Stimulated activated effector memory CD8-positive, alpha-beta T cell treated with anti-CD3 and anti-CD28 coated beads, Interleukin-12 subunit alpha, Interleukin-12 subunit beta, amount 100 ng/mL, for 72 hours (primary cell): ENCODE measurements around the gene LAPTM5.
"Not testable (repeated sequence)": the region's sequence is repeated elsewhere in the genome, so short reads cannot be mapped to it uniquely, and the experiment has no call there.

Source experiments
- ATAC-seq: fragments of 150-1000 bp; cut with Tn5 transposase; 2 replicates; pipeline ENCODE4 v1.10.0; 2021
- DNase-seq, 2 donors: peaks; one replicate each; pipeline ENCODE4 v3.0.0; 2021 to 2022; ENCODE audit warnings: low spot score in 2 of 2
- H3K27ac Mint-ChIP-seq: one replicate; pipeline ENCODE4 v1.8.0; 2022; ENCODE audit warnings: mild to moderate bottlenecking, mixed read lengths
- H3K36me3 Mint-ChIP-seq: one replicate; pipeline ENCODE4 v1.8.0; 2022; ENCODE audit warnings: mild to moderate bottlenecking, mixed read lengths
- H3K4me1 Mint-ChIP-seq: one replicate; pipeline ENCODE4 v1.8.0; 2022; ENCODE audit warnings: mixed read lengths
- H3K4me3 Mint-ChIP-seq: one replicate; pipeline ENCODE4 v1.8.0; 2022; ENCODE audit warnings: mild to moderate bottlenecking, mixed read lengths
- H3K9me3 Mint-ChIP-seq: one replicate; pipeline ENCODE4 v1.8.0; 2022; ENCODE audit warnings: mixed read lengths

The LAPTM5 gene

GRCh38 chr1:30768159-30768829 is 10.7 kb upstream of the LAPTM5 start:
- ATAC-seq (no peak), DNase-seq (no peak)
- Mint-ChIP-seq H3K9me3 (no peaks in the 10 kb centered on the region), H3K36me3 (peaks cover 5% of the 10 kb centered on the region), H3K4me3 (no peak overlapping the region), H3K4me1 (peaks cover 15% of the 10 kb centered on the region), H3K27ac (peak overlapping the region; percentile 70)

DNA sequence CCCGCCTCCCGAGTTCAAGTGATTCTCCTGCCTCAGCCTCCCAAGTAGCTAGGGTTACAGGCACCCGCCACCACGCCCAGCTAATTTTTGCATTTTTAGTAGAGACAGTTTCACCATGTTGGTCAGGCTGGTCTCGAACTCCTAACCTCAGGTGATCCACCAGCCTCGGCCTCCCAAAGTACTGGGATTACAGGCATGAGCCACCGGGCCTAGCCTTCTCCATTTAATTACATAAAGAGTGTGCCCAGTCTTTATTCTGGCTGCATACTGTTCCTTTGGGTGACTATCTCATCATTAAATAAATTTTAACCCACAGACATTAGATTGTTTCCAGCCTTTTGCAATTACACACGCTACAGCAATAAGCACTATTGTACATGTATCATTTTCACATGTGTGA is 9.4 kb upstream of the LAPTM5 start:
- H3K27ac Mint-ChIP-seq, H3K9me3 Mint-ChIP-seq, H3K4me3 Mint-ChIP-seq, ATAC-seq, DNase-seq, H3K36me3 Mint-ChIP-seq: not testable (repeated sequence)
- H3K4me1 Mint-ChIP-seq, result peaks cover 28% of the 10 kb centered on the region

DNA sequence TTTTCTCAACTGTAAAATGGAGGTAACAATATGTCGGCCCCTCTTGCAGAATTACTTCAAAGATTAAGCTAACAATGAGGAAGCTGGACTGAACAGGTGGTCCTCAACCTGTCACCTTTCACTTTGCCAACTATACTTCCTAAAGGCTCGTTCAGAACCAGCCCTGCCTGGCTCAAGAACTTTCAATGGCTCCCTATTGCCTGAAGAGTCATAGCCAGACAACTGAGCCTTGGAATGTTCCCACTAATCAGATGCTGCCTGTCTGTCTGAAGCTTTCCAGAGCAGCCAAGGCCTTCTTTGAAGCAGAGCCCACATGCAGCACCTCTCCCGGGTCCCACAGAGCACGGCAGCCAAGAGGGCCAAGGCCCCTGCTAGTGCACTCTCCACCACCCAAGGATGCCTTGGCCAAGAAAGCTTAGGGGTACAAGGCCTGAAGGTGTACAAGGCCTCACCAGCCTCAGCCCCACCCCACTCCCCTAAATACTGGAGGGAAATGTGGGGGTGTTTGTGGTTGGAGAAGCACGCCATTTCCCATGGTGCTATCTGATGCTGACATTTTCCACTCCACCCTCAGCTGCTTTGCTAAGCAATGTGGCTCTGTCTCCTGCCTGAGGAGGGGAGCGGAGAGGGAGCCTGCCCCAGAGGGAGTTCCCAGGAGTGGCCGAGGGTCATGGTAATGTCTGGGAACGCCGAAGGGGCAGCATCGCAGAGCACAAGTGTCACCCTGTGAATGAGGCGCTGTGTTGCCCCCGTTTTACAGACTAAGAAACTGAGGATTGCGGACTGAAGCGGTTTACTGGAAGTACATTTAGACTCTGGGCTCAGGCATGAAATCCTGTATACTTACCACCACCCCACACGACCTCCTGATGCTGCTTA is 8.2 kb upstream of the LAPTM5 start:
- Mint-ChIP-seq H3K4me3 (no peak overlapping the region), H3K36me3 (peaks cover 5% of the 10 kb centered on the region), H3K27ac (peak overlapping the region; percentile 76), H3K9me3 (no peaks in the 10 kb centered on the region), H3K4me1 (peaks cover 35% of the 10 kb centered on the region)
- peak; percentile 33 for ATAC-seq
- no peak for DNase-seq

DNA sequence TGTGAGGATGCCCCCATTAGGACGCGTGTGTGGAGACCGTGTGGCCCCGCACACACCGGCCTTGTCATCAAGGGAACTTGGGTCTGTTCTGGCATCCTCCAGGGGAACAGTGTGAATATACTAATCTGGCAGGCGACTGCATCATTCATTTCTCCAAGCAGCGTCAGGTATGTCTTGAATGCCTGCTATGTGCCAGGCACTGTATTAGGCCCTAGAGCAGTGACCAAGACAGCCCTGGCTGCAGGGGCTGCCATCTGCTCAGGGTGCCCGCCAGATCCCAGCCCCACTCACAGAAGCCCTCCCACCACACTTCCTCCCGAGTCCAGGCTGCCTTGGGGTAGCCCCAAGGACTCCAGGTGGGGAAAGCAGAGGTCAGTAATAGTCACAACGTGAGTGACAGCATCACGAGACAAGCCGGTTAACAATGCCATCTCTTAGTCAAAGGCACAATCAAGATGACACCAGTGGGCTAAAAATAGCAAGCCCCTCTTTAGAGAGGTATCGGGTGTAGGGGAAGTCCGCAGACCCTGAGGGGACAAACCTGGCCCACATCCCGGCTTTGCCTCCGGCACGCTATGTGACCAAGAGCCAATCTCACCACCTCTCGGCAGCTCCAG is 7.5 kb upstream of the LAPTM5 start:
- Mint-ChIP-seq H3K9me3 (no peaks in the 10 kb centered on the region), H3K4me3 (no peak overlapping the region), H3K27ac (peak overlapping the region; percentile 76), H3K4me1 (peaks cover 43% of the 10 kb centered on the region), H3K36me3 (peaks cover 5% of the 10 kb centered on the region)
- DNase-seq, result no peak
- peak; percentile 25 for ATAC-seq

DNA sequence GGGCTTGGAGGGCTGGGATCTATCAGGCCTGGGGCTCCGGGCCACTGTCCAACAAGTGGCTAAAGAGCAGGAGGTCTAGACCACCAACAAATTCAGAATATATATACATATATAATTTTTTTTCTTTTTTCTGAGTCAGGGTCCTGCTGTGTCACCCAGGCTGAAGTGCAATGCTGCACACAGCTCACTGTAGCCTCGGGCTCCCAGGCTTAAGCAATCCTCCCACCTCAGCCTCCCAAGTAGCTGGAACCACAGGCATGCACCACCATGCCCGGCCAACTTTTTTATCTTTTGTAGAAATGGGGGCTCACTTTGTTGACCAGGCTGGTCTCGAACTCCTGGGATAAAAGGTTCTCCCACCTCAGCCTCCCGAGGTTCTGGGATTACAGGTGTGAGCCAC is 6.8 kb upstream of the LAPTM5 start:
- Mint-ChIP-seq H3K4me1 (peaks cover 49% of the 10 kb centered on the region), H3K36me3 (peaks cover 5% of the 10 kb centered on the region), H3K27ac (peak overlapping the region; percentile 14), H3K9me3 (no peaks in the 10 kb centered on the region), H3K4me3 (no peak overlapping the region)
- DNase-seq (no peak), ATAC-seq (no peak)

DNA sequence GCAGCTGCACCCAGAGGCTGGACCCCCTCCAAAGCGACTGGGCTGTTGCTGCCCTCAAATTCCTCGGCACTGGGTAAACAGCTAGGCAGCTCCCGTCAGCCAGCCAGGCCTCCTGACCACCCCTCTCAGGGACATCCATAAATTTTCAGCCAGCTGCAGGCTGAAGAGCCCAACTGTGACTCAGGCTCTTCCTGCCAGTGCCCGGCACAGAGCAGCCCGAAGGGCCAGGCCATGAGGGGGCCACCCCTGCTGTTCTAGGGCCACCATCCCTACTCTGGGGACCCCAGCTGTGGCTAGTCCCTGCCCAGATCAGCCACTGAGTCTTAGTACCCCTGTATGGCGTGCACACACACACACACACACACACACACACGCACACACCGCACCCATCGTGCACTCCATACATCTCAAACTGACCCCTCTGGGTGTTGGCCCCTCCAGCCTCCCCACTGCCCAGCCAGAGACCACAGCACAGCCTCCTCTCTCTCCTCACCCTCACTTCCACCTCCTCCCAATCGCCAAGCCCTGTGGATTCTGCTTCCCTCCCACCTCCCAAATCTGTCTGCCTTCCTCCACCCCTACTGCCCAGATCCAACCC is 6.2 kb upstream of the LAPTM5 start:
- no peak for DNase-seq

DNA sequence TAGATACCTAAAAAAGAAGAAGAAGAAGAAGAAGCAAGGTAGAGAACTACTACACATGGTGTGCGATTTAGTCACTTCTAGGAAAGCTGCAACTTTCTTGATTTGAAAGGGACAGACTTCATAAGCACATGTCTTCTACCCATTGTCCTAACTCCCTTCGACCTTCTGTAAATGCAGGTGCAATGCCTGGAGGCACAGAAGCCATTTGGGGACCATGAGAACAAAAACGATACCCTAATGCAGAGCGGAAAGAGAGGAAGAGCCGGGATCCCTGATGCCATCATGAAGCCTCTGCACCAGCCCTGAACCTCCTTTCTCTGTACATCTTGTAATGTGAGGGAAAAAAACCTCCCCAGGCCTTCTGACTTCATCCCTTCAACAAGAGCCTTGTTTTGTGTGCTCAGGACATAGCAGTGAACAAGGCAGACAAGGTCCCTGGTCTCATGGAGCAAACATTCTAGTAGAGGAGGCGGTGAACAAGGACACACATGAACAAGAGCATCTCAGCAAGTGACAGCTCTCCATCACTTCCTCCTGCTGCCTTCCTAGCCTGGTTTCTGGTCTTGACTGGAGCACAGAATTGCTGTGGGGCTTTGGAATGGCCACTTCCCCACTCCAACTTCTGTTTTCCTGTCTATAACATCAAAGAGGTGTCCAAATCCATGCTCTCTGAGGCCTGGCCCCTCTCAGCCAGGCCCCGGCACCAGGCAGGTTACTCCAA is 5.5 kb upstream of the LAPTM5 start:
- H3K27ac Mint-ChIP-seq, result peak overlapping the region; percentile 66
- ATAC-seq, result no peak
- H3K9me3 Mint-ChIP-seq, result no peaks in the 10 kb centered on the region
- no peak for DNase-seq
- H3K4me1 Mint-ChIP-seq, result peaks cover 62% of the 10 kb centered on the region
- H3K36me3 Mint-ChIP-seq, result peaks cover 4% of the 10 kb centered on the region
- H3K4me3 Mint-ChIP-seq, result no peak overlapping the region

More for the DNA sequence above, 6.2 kb upstream of the LAPTM5 start:
- Mint-ChIP-seq H3K36me3 (peaks cover 2% of the 10 kb centered on the region), H3K27ac (peak overlapping the region; percentile 66), H3K4me1 (peaks cover 56% of the 10 kb centered on the region), H3K9me3 (no peaks in the 10 kb centered on the region), H3K4me3 (no peak overlapping the region)
- ATAC-seq, result no peak

GRCh38 chr1:30762152-30762929 is 4.8 kb upstream of the LAPTM5 start:
- Mint-ChIP-seq H3K9me3 (no peaks in the 10 kb centered on the region), H3K4me1 (peaks cover 68% of the 10 kb centered on the region), H3K4me3 (no peak overlapping the region), H3K36me3 (peaks cover 8% of the 10 kb centered on the region), H3K27ac (peak overlapping the region; percentile 66)
- no peak for DNase-seq
- ATAC-seq, result no peak

GRCh38 chr1:30761381-30762151 is 4.0 kb upstream of the LAPTM5 start:
- peaks cover 75% of the 10 kb centered on the region for H3K4me1 Mint-ChIP-seq
- no peaks in the 10 kb centered on the region for H3K9me3 Mint-ChIP-seq
- H3K4me3 Mint-ChIP-seq, result peak overlapping the region; percentile 99
- peak overlapping the region; percentile 17 for H3K27ac Mint-ChIP-seq
- ATAC-seq, result no peak
- DNase-seq, result no peak
- peaks cover 15% of the 10 kb centered on the region for H3K36me3 Mint-ChIP-seq

DNA sequence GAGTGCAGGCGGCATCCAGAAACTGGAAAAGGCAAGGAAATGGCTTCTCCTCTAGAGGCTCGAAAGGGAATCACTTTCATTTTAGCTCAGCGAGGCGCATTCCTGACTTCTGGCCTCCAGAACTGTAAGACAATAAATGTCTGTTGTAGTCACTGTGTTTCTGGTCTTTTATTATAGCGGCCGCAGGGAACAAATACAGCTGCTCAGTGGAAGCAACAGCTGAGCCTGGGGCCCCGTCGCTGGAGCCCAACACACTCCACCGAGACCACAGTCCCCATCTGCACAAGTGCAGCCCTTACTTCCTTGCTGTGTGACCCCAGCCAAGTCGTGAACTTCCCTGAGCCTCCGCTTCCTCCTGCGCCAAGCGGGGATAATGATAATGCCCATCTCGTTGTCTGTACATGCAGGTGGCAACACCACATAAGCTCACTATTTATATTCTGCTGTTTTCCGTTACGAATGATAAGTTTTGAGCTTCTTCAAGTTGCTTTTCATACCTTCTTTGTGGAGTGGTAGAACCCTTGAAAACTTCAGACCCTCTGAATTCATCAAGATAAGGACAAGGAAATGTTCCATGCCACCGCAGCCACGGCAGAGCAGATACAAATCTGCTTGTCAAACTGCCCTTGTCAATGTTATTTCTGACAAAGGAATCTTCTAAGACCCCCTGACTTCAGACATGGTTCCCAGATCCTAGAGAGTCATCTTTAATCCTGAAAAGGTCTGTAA is 3.2 kb upstream of the LAPTM5 start:
- Mint-ChIP-seq H3K9me3 (no peaks in the 10 kb centered on the region), H3K4me1 (peaks cover 74% of the 10 kb centered on the region), H3K27ac (peak overlapping the region; percentile 17), H3K4me3 (peak overlapping the region; percentile 99), H3K36me3 (peaks cover 21% of the 10 kb centered on the region)
- no peak for ATAC-seq
- no peak for DNase-seq

DNA sequence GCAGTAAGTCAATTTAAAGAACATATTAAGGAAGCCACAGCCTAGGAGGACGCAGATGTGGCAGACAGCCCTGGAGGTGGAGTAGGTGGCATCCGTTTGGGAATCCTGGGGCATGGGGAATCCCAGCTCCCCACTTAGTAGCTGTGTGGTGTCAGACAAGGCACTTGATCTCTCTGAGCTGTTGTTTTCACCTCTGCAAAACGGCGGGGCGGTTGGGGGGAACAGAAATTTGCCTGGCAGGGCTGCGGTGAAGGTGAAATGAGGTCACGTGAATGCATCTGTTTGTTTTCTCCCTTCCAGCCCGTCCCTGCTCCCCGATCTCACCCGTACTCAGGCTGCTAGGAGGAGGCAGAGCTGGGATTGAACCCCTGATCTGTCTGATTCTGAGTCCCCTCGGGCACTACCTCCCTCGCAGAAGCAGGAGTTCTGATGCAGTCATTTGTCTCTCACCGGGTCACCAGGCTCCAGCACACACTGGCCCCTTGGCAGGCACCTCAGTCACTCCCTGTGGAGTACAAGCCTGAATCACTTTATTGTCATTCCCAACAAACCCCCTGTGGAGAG is 2.2 kb upstream of the LAPTM5 start:
- H3K4me3 Mint-ChIP-seq, result peak overlapping the region; percentile 99
- peaks cover 31% of the 10 kb centered on the region for H3K36me3 Mint-ChIP-seq
- no peaks in the 10 kb centered on the region for H3K9me3 Mint-ChIP-seq
- DNase-seq, result no peak
- no peak for ATAC-seq
- peaks cover 79% of the 10 kb centered on the region for H3K4me1 Mint-ChIP-seq
- peak overlapping the region; percentile 99 for H3K27ac Mint-ChIP-seq

DNA sequence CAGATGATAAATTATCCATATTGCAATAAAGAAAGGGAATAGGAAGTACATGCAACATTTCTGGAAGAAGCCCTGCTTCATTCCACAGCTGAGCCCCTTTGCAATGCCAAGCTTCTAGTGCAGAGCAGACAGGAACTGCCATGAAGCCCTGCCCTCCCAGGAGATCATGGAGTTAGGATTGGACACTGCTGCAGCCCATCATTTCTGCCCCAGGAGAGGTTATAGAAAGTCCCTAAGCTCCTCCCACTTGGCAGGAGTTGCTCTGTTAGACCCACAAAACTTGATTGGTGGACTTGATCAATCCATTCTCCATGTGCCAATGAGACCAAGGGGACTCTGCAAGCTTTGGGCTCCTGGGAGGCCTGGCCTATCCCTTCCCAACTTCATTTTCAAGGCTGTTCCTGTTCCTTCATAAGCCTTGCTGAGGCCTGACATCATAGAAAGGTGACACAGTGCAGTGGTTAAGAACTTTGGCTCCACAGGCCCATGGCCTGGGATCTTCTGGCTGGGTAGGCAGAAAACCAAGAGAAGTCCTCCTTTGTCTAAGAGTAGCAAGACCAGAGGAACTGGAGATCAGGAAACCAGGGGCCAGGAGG is 1.3 kb upstream of the LAPTM5 start:
- Mint-ChIP-seq H3K9me3 (no peaks in the 10 kb centered on the region), H3K27ac (peak overlapping the region; percentile 99), H3K4me1 (peaks cover 89% of the 10 kb centered on the region), H3K4me3 (peak overlapping the region; percentile 99), H3K36me3 (peaks cover 39% of the 10 kb centered on the region)
- DNase-seq (peak in 1 of 2 donors; percentile 50), ATAC-seq (no peak)
